OCI-LY1 (cell line): ENCODE data around the gene TEKT5.

Experiments
- CTCF ChIP-seq: fragments of 200-600 bp; sonication (generic), shearing (Covaris generic); IDR thresholded peaks from 2 replicates; pipeline ENCODE4 v1.5.1; 2017; ENCODE audit warnings: mild to moderate bottlenecking, antibody characterized with exemption, low read length, moderate library complexity, mixed read lengths
- EZH2 ChIP-seq: fragments of 200-600 bp; sonication (generic), shearing (Covaris generic); IDR thresholded peaks from 2 replicates; pipeline ENCODE4 v1.8.0; 2017; ENCODE audit warnings: borderline replicate concordance, mixed run types, mild to moderate bottlenecking, antibody characterized with exemption, low read length, moderate library complexity, mixed read lengths

GRCh38 chr16:10641953-10642949 lies 52.5 kb downstream of the TEKT5 start:
- TF ChIP-seq CTCF (no peak), EZH2 (no peak)
